GM12878 (cell line): Measurements from ENCODE around the gene DDX51. TPM values are rescaled to one million over a fixed set of nuclear protein-coding genes. Genes with fewer than 3 reads are reported as not detected.

Experiments used
- ATAC-seq: fragments of 200-7000 bp; cut with Tn5 transposase; 3 replicates; pipeline ENCODE4 v1.9.1; 2020; ENCODE audit warnings: mild to moderate bottlenecking, moderate library complexity
- BruUV-seq: library from RNA; stranded (reverse); fragments of 400-500 nt; replicated peaks from 2 replicates; lab custom pipeline; 2021; lab: Mats Ljungman, UMichigan
- CTCF ChIA-PET: fragments of 300-600 bp; sonication (Branson Sonifier 250); formaldehyde crosslinking; extraction: SDS; loops from one replicate; lab custom pipeline; 2021; ENCODE audit warnings: inconsistent platforms; lab: Yijun Ruan, JAX
- POLR2A ChIA-PET: fragments of 350-600 bp; formaldehyde crosslinking; extraction: SDS; loops from one replicate; lab custom pipeline; 2021; ENCODE audit warnings: inconsistent platforms; lab: Charles Lee
- RAD21 ChIA-PET: fragments of 300-600 bp; sonication (Branson Sonifier 250); formaldehyde crosslinking; loops from one replicate; lab custom pipeline; 2023; ENCODE audit warnings: antibody characterized with exemption; ENCODE audit not compliant: unreplicated experiment; lab: Charles Lee
- SMC1A ChIA-PET: fragments of 300-600 bp; sonication (Branson Sonifier 250); formaldehyde crosslinking; loops from one replicate; lab custom pipeline; 2023; ENCODE audit not compliant: unreplicated experiment, uncharacterized antibody; lab: Charles Lee
- DNase-seq: peaks from one replicate; pipeline ENCODE4 v3.0.0-alpha.2; 2011; ENCODE audit warnings: low read depth, low spot score
- FAIRE-seq: peaks from 3 replicates; lab custom pipeline; 2011; peaks lifted over from hg19 to GRCh38; lab: Jason Lieb, UNC
- H2AFZ ChIP-seq: 2 replicates; pipeline ENCODE4 v1.6.0; 2011; ENCODE audit warnings: low read depth, low read length, control low read depth; ENCODE audit not compliant: control insufficient read depth
- H3K27ac ChIP-seq: 2 replicates; pipeline ENCODE4 v1.5.1; 2011; ENCODE audit warnings: control low read depth; ENCODE audit not compliant: control insufficient read depth, insufficient read depth
- H3K27me3 ChIP-seq, 2 experiments: replicated peaks in 1 of 2; 2 replicates each; pipeline versions ENCODE4 v1.6.0 to v1.6.1; 2011; ENCODE audit warnings: low read length in 1 of 2; ENCODE audit not compliant: control insufficient read depth in 2 of 2, insufficient read depth in 2 of 2
- H3K36me3 ChIP-seq, 2 experiments: 2 replicates each; pipeline ENCODE4 v1.5.1; 2011; ENCODE audit warnings: low read length in 1 of 2; ENCODE audit not compliant: control insufficient read depth in 2 of 2, insufficient read depth in 2 of 2
- H3K4me1 ChIP-seq: 2 replicates; pipeline ENCODE4 v1.6.1; 2011; ENCODE audit warnings: mild to moderate bottlenecking, low read length, moderate library complexity, mixed read lengths; ENCODE audit not compliant: control insufficient read depth, insufficient read depth
- H3K4me2 ChIP-seq: 2 replicates; pipeline ENCODE4 v1.6.0; 2011; ENCODE audit warnings: control low read depth; ENCODE audit not compliant: control insufficient read depth, insufficient read depth
- H3K4me3 ChIP-seq: fragments of 200-600 bp; sonication (generic); 2 replicates; pipeline ENCODE4 v1.5.1; 2016
- H3K79me2 ChIP-seq: 2 replicates; pipeline ENCODE4 v1.6.0; 2011; ENCODE audit warnings: low read length; ENCODE audit not compliant: control insufficient read depth, insufficient read depth
- H3K9ac ChIP-seq: 2 replicates; pipeline ENCODE4 v1.8.0; 2011; ENCODE audit warnings: low read length, control low read depth, mixed read lengths; ENCODE audit not compliant: control insufficient read depth, insufficient read depth
- H3K9me3 ChIP-seq: replicated peaks from 3 replicates; pipeline ENCODE4 v1.5.1; 2011; ENCODE audit warnings: mild to moderate bottlenecking, low read length; ENCODE audit not compliant: control insufficient read depth, insufficient read depth
- H4K20me1 ChIP-seq: 2 replicates; pipeline ENCODE4 v1.6.0; 2011; ENCODE audit not compliant: control insufficient read depth, insufficient read depth
- FOS ChIP-seq: IDR thresholded peaks from 3 replicates; pipeline ENCODE4 v1.6.1; 2011; ENCODE audit warnings: borderline replicate concordance; ENCODE audit not compliant: insufficient read length; ENCODE audit errors: extremely low read depth
- HDAC2 ChIP-seq: fragments of 200-600 bp; sonication (generic); IDR thresholded peaks from 2 replicates; pipeline ENCODE4 v1.6.1; 2017
- KDM1A ChIP-seq: fragments of 200-600 bp; sonication (generic); IDR thresholded peaks from 2 replicates; pipeline ENCODE4 v1.6.1; 2016; ENCODE audit warnings: borderline replicate concordance
- NFYA ChIP-seq: IDR thresholded peaks from 2 replicates; pipeline ENCODE4 v1.6.1; 2011; ENCODE audit warnings: low read depth, mild to moderate bottlenecking, low read length, improper control_type of control experiment, borderline replicate concordance
- PAX8 ChIP-seq: fragments of 450-650 bp; IDR thresholded peaks from 2 replicates; pipeline ENCODE4 v1.6.1; 2017; ENCODE audit warnings: mild to moderate bottlenecking, moderate library complexity
- RBBP5 ChIP-seq: fragments of 200-600 bp; sonication (generic); conservative IDR thresholded peaks from 2 replicates; pipeline ENCODE4 v1.6.1; 2016
- SIX5 ChIP-seq: IDR thresholded peaks from 2 replicates; pipeline ENCODE4 v1.6.1; 2011; ENCODE audit warnings: mild to moderate bottlenecking, low read depth, low read length, moderate library complexity; ENCODE audit not compliant: severe bottlenecking
- SMAD5 ChIP-seq: IDR thresholded peaks from 2 replicates; pipeline ENCODE4 v1.6.1; 2016; ENCODE audit warnings: antibody characterized with exemption, low read depth
- SRF ChIP-seq, 2 experiments: IDR thresholded peaks; 2 replicates each; pipeline ENCODE4 v1.6.1; 2011; ENCODE audit warnings: low read depth in 2 of 2, low read length in 2 of 2, mild to moderate bottlenecking in 1 of 2, moderate library complexity in 1 of 2
- ZNF24 ChIP-seq: fragments of 450-650 bp; IDR thresholded peaks from 2 replicates; pipeline ENCODE4 v1.6.1; 2017; ENCODE audit warnings: antibody characterized with exemption, mild to moderate bottlenecking
- WGBS: methylation state at CpG from one replicate; pipeline ENCODE4 v1.1.6; 2016; ENCODE audit warnings: low lambda C conversion rate; ENCODE audit not compliant: insufficient replicate concordance, insufficient coverage; ENCODE audit errors: missing lambda C conversion rate; 5-methylcytosine and 5-hydroxymethylcytosine counted together
- in situ Hi-C: fragments of 300-500 bp; cut with MboI; formaldehyde crosslinking; loops from 9 replicates; pipeline ENCODE4 v1.14.3; 2018; ENCODE audit warnings: mixed read lengths
- intact Hi-C: fragments of 100-400 bp; cut with micrococcal nuclease; formaldehyde crosslinking; loops from one replicate; pipeline ENCODE4 v1.14.2; 2022; ENCODE audit not compliant: unreplicated experiment
- polyA plus RNA-seq, 11 experiments: library from polyadenylated mRNA; depleted of rRNA in 4 of 11; unstranded in 6 of 11; stranded (reverse) in 5 of 11; fragments of >200 nt; fragmentation: Nextera tagmentation in 4 of 11; fragmentation: Illumina TruSeq in 1 of 11; extraction: Ambion mirVana in 4 of 11; extraction: Trizol in 1 of 11; gene quantifications; 1 replicate in 1 of 11; 2 replicates in 10 of 11; pipeline versions ENCODE4 v1.2.1 to v1.2.3, GENCODE V29; 2011 to 2016; ENCODE audit warnings: inconsistent platforms in 2 of 11, missing spikeins in 2 of 11, low read depth in 1 of 11
- total RNA-seq, 4 experiments: library from RNA; depleted of rRNA in 3 of 4; stranded (reverse); fragments of >200 nt in 3 of 4; fragmentation: Illumina TruSeq in 1 of 4; extraction: Trizol in 1 of 4; gene quantifications; 2 replicates each; pipeline versions ENCODE4 v1.2.1 to v1.2.3, GENCODE V29; 2013 to 2021
- TF ChIP-seq, protein P1 (sequence below): fragments of 450-650 bp; IDR thresholded peaks from 2 replicates; pipeline ENCODE4 v1.6.1; 2017; ENCODE audit warnings: mild to moderate bottlenecking, moderate library complexity
- TF ChIP-seq, protein P2 (sequence below): fragments of 450-650 bp; IDR thresholded peaks from 2 replicates; pipeline ENCODE4 v1.6.1; 2016; ENCODE audit warnings: mild to moderate bottlenecking, moderate library complexity, borderline replicate concordance

DDX51 gene
- total and polyA plus RNA-seq, 10 of the 15 experiments (the other 5 are each of a cell fraction or from before 2014, with no cell fraction given) = 0.97 to 29.1 (median 9.8) TPM

GRCh38 chr12:132170637-132171292, 26.6 kb upstream of the DDX51 start (continued):
- TF ChIP-seq, protein P1, sequence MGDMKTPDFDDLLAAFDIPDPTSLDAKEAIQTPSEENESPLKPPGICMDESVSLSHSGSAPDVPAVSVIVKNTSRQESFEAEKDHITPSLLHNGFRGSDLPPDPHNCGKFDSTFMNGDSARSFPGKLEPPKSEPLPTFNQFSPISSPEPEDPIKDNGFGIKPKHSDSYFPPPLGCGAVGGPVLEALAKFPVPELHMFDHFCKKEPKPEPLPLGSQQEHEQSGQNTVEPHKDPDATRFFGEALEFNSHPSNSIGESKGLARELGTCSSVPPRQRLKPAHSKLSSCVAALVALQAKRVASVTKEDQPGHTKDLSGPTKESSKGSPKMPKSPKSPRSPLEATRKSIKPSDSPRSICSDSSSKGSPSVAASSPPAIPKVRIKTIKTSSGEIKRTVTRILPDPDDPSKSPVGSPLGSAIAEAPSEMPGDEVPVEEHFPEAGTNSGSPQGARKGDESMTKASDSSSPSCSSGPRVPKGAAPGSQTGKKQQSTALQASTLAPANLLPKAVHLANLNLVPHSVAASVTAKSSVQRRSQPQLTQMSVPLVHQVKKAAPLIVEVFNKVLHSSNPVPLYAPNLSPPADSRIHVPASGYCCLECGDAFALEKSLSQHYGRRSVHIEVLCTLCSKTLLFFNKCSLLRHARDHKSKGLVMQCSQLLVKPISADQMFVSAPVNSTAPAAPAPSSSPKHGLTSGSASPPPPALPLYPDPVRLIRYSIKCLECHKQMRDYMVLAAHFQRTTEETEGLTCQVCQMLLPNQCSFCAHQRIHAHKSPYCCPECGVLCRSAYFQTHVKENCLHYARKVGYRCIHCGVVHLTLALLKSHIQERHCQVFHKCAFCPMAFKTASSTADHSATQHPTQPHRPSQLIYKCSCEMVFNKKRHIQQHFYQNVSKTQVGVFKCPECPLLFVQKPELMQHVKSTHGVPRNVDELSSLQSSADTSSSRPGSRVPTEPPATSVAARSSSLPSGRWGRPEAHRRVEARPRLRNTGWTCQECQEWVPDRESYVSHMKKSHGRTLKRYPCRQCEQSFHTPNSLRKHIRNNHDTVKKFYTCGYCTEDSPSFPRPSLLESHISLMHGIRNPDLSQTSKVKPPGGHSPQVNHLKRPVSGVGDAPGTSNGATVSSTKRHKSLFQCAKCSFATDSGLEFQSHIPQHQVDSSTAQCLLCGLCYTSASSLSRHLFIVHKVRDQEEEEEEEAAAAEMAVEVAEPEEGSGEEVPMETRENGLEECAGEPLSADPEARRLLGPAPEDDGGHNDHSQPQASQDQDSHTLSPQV = no peak
- TF ChIP-seq KDM1A = no peak

- 23% methylated on average over 16 of the region's 16 CpGs for WGBS
- TF ChIP-seq SMAD5 (no peak), RBBP5 (no peak), NFYA (no peak), FOS (no peak), ZNF24 (no peak), SIX5 (no peak), SRF (IDR thresholded peaks at IDR 0.05; ENCODE audit: low read depth in 2 of 2, low read length in 2 of 2) (no peak), HDAC2 (no peak), PAX8 (no peak)
- TF ChIP-seq, protein P2, sequence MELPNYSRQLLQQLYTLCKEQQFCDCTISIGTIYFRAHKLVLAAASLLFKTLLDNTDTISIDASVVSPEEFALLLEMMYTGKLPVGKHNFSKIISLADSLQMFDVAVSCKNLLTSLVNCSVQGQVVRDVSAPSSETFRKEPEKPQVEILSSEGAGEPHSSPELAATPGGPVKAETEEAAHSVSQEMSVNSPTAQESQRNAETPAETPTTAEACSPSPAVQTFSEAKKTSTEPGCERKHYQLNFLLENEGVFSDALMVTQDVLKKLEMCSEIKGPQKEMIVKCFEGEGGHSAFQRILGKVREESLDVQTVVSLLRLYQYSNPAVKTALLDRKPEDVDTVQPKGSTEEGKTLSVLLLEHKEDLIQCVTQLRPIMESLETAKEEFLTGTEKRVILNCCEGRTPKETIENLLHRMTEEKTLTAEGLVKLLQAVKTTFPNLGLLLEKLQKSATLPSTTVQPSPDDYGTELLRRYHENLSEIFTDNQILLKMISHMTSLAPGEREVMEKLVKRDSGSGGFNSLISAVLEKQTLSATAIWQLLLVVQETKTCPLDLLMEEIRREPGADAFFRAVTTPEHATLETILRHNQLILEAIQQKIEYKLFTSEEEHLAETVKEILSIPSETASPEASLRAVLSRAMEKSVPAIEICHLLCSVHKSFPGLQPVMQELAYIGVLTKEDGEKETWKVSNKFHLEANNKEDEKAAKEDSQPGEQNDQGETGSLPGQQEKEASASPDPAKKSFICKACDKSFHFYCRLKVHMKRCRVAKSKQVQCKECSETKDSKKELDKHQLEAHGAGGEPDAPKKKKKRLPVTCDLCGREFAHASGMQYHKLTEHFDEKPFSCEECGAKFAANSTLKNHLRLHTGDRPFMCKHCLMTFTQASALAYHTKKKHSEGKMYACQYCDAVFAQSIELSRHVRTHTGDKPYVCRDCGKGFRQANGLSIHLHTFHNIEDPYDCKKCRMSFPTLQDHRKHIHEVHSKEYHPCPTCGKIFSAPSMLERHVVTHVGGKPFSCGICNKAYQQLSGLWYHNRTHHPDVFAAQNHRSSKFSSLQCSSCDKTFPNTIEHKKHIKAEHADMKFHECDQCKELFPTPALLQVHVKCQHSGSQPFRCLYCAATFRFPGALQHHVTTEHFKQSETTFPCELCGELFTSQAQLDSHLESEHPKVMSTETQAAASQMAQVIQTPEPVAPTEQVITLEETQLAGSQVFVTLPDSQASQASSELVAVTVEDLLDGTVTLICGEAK = no peak
These were observed 26.0 kb upstream of the DDX51 start for GRCh38 chr12:132170094-132170636.

More at GRCh38 chr12:132170094-132170636, 26.0 kb upstream of the DDX51 start:
- BruUV-seq = no TSS peak
- ChIA-PET SMC1A (no interaction called here), RAD21 (no interaction called here), POLR2A (no interaction called here), CTCF (no interaction called here)
- Histone ChIP-seq H3K4me3 (no peak overlapping the region), H4K20me1 (no peaks in the 10 kb centered on the region), H3K79me2 (no peaks in the 10 kb centered on the region), H3K4me2 (no peak overlapping the region), H3K27me3 (no peaks in the 10 kb centered on the region), H2AFZ (no peak overlapping the region), H3K4me1 (peaks cover 6% of the 10 kb centered on the region), H3K9me3 (no peaks in the 10 kb centered on the region), H3K27ac (no peak overlapping the region), H3K9ac (no peak overlapping the region), H3K36me3 (no peaks in the 10 kb centered on the region)
- DNase-seq (no peak), FAIRE-seq (no peak), ATAC-seq (no peak)
- in situ Hi-C loops = no loop called here
- intact Hi-C loops = no loop called here
